HG02623 (cell line): Measurements from ENCODE around the gene GALNT2.

Source experiments
- ATAC-seq: cut with Tn5 transposase; IDR thresholded peaks from one replicate; pipeline ENCODE4 v1.9.1; 2021; ENCODE audit warnings: moderate library complexity; ENCODE audit not compliant: unreplicated experiment

The GALNT2 gene

DNA sequence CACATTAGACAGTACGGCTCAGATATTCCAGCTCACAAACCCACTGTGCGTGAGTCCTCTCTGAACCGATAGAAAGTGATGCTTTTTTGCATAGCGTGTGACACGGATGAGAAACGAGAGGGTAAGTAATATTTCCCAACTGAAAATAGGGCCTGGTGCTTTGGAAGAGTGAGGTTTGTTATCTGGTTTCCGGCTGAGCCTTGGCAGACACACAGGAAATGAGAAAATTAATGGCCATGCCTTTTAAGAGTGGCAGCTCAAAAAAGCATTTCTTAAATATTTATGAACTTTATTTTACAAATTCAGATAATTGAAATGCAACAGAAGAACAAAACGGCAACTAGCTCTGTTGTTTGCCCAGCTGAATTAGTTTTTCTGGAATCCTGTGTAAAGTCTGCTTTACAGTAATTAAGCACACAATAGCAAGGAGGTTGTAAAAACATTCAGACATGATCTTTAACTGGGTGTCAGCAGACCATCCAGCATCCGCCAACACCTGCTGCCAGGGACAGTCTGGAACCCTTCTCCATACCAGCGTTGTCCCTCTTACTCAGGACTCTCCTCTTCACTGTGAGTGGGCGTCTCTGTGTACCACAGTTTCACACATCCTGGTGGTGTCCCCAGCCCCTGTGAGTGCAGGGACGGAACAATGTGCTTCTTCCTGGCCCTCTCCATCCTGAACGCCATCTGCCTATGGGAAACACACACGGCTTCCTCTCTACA, 203.7 kb downstream of the GALNT2 start:
- no peak for ATAC-seq

- ATAC-seq = no peak
These were observed 204.4 kb downstream of the GALNT2 start for GRCh38 chr1:230271300-230272035.

- ATAC-seq = no peak
These were observed 205.5 kb downstream of the GALNT2 start for GRCh38 chr1:230272557-230272956.

- no peak for ATAC-seq
These were observed 206.2 kb downstream of the GALNT2 start for GRCh38 chr1:230273141-230273710.

DNA sequence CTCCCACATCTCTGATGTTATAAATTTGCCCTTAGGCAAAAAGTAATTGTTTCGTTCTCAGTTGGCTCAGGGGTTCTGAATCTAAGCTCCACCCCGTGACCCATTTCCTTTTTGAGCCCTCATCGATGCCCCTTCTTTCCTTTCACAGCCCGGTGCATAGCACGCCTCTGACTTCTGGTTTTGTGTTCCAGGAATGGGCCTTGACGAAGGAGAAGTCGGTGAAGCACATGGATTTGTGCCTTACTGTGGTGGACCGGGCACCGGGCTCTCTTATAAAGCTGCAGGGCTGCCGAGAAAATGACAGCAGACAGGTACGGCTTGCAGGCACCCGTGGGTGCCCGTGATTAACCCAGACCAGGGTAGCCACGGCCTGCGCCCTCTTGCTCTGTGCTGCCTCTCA, 207.2 kb downstream of the GALNT2 start:
- ATAC-seq = no peak

DNA sequence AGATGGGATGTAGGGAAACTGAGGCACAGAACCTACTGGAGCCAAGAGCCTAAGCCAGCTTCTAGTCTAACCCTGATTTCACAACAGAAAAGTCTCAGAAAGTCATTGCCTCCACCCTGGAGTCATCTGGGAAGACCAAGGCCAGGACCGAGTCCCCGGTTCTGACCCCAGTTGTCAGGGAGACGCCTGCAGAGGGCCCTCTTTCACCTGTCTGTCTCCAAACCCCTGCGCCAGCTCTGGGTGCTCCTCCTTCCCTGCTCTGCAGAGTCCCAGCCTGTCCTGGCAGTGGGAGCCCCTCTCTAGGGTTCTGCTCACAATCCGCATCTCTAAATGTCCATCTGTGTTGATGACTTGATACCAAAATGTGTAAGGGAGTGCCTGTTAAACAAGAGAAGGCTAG, 209.4 kb downstream of the GALNT2 start:
- ATAC-seq = no peak

DNA sequence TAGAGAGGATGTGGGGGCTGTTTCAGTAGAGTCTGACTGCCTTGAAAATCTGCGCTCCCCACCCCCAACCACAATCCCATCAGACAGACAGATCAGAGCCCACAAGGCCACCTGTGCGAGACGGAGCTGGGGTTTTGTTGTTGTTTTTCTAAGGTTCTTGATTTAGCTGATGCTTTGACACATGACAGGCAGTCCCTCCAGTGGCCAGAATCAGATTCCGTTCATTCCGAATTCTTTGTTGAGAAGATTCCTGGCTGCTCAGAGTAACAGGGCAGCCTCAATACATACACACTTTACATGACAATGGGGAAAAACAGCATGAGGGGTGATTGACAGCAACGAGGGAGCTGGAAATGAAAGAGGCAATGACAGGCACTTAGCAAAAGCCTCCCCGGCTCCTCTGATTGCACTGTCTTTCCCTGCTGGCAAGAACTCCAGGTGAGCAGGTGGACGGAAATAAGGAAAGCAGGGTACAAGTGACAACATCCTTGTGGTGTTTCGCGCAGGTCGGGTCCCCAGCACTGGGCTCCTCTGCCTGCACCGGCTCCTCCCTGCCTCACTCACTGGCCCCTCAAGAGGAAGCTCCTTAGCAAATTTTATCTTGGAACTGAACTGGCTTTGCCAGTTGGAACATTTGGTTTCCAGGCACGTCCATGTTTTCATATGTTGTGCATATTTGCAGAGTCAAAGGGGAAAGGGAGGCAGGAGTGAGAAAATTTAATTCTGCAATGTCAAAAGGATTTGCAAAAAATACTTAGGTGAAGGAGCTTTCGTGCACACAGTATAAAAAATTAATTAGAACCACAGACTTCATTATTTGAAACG, 210.4 kb downstream of the GALNT2 start:
- no peak for ATAC-seq

DNA sequence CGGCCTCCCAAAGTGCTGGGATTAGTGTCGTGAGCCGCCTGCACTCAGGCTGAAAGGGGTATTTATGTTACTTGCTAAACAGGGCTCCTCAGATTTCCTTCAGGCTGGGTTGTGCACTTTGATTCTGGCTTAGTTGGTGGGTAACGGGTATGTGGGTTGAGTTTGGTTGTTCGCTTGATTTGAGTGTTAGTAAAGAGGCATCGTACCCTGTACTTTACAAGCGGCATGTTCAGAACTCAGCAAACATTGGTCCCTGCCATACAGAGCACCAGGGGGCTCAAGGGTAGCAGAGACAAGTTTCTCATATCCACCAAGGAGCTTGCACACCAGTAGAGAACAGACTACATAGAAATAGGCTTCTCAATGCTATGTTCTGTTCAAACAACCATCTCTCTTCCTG, 211.3 kb downstream of the GALNT2 start:
- no peak for ATAC-seq

DNA sequence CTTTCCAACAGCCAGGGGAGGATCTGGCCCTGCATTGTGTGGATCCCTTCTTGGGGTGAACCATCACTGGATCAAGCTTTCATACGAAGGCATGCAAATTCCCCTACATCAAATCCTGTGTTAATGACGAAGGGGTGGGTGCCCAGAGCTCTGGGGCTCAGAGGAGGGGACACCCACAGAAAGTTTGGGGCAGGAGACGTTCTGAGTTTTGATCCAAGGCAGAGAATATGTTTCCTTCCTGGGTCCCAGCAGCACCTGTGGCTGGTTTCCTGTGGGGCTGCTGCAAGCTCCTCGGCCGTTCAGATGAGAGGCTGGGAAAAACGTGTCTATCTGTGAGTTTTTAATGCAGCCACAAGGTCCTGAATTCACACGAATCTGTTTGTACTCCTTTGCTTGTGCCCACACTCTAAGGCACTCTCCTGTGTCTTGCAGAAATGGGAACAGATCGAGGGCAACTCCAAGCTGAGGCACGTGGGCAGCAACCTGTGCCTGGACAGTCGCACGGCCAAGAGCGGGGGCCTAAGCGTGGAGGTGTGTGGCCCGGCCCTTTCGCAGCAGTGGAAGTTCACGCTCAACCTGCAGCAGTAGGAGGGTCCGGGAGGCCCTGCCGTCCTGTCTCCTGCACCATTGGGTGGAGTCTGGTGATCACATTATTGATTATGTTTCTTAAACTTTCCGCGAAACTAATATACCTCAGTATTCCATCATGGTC, 212.0 kb downstream of the GALNT2 start:
- no peak for ATAC-seq

DNA sequence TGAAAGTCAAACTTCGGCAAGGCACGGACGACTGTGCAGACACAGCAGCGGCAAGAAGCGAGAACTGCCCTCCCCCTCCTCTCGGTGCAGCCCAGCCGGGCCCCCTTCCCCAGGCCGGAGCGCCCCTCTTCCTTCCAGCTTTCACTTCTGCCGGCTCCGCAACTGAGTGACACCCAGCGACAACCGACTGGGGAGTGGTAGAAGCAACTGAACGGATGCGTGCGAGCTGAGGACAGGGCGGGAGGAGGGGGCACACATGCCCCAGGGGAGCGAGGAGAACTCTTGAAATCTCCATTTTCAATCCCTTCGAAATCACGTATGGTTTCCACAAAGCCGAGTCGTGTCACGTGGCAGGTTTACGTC, 212.5 kb downstream of the GALNT2 start:
- ATAC-seq = no peak

DNA sequence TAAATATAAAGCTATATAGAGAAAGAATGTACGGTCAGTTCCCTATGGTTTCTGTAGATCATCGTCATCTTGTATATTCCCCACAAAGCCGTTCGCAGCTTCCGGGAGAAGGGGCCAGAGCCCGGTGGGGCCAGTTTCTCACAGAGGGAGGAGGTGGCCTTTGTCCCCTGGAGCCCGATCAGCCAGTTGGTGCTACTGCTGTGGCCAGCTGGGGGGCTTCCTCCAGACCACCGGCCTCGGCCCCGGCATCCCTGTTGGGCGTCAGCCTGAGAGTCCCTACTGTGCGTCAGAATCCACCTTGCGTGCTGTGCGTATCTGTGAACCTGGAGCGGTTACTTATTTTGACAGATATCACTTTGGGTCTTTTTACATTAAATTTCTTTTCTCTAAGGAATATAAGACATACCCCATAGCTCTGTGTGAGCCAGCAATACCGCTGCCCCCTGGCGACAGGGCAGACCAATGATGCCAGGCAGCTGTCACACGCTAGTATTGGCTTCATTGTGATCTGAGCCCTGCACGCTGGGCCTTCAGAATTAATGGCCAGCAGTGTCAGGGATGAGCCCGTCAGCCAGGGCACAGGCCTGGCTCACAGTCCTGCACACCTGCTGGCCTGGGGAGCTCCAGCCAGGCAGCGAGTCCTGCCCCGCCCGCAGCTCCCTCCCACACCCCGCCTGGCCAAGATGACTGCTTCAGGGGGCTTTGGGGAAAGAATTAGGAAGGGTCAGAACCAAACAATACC, 213.2 kb downstream of the GALNT2 start:
- no peak for ATAC-seq

- ATAC-seq = no peak
These were observed 213.9 kb downstream of the GALNT2 start for GRCh38 chr1:230280906-230281413.

DNA sequence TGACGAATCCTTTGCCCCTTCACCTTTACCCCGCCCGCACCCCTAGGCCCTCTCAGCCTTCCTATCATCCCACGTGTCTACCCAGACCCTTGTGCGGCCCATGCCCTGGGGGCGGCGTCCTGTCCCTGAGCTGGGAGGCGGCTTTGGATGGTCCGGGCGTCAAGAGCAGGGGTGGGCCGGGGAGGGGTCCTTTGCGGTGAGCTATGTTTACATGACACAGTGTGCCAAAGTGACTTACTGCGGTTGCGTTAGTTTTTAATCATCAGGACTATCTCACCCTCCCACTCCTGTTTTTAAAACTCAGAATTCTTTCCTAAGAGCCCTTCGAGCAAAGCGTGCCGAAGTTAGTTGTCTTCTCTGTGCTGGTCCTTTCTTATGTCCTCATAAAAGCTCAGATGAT, 214.5 kb downstream of the GALNT2 start:
- ATAC-seq = no peak

DNA sequence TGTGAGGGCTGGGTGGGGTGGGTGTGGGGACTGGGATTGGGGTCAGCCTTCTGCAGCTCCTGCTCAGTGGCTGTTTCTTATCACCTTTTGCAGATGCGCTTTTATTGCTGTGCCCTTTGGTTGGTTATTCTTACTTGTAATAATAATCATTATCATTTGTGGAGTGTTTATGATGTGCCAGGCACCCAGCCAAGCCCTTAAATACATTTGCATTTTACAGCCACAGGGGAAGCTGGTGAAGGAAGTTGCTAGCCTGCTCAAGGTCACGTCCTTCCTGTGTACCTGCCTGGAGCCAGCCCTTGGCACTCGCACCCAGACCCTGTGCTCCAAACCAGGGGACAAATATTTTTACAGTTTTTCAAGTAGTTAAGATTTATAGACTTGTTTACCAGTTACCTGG, 215.1 kb downstream of the GALNT2 start:
- ATAC-seq = no peak

- no peak for ATAC-seq
These were observed 216.6 kb downstream of the GALNT2 start for GRCh38 chr1:230283678-230284077.

- ATAC-seq = no peak
These were observed 217.9 kb downstream of the GALNT2 start for GRCh38 chr1:230284891-230285290.

DNA sequence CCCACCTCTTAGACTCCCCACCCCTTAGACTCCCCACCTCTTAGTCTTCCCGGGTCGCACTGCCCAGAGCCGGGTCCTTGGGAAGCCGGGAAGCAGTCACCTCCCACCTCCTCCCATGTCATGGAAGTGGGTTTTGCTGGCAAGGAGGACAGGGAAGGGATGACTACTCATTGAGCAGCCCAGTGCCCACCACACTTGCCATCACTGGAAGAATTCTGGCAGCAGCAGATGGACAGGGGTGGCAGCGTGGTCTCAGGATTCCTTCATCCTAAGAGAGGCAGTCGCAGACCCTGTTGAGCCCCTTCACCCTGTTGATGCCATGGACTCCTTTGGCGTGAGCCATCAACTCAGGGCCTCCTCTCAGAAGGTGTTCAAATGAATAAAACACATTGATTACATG, 218.3 kb downstream of the GALNT2 start:
- ATAC-seq = no peak

GRCh38 chr1:230286166-230286889, 219.3 kb downstream of the GALNT2 start:
- ATAC-seq = no peak

- ATAC-seq = no peak
These were observed 219.8 kb downstream of the GALNT2 start for GRCh38 chr1:230286890-230287269.
